ENCODE results near the gene LYPD4.

Gene LYPD4

DNA sequence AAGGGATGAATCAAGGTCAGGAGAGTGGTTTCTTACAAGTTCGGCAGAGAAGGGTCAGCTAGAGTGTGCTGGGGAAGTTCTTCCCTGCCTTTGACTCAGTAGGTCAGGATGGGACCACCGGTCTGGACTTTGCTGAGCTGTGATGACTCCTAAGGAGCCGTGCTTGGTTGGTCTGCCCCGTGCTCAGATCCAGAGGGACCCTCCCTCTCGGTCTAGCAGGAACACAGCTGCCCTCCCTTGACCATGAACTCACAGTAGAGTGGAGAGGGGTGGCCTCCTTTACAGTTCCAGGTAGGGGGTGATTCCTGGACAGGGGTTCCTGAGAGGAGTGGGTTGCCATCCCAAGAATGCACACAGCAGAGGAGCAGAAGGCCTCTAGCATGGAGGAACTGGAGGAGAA lies 19.9 kb upstream of the LYPD4 start:
- Histone ChIP-seq H3K4me3 (no peak overlapping the region), H3K27ac (no peak overlapping the region)
- TF ChIP-seq, protein P1, sequence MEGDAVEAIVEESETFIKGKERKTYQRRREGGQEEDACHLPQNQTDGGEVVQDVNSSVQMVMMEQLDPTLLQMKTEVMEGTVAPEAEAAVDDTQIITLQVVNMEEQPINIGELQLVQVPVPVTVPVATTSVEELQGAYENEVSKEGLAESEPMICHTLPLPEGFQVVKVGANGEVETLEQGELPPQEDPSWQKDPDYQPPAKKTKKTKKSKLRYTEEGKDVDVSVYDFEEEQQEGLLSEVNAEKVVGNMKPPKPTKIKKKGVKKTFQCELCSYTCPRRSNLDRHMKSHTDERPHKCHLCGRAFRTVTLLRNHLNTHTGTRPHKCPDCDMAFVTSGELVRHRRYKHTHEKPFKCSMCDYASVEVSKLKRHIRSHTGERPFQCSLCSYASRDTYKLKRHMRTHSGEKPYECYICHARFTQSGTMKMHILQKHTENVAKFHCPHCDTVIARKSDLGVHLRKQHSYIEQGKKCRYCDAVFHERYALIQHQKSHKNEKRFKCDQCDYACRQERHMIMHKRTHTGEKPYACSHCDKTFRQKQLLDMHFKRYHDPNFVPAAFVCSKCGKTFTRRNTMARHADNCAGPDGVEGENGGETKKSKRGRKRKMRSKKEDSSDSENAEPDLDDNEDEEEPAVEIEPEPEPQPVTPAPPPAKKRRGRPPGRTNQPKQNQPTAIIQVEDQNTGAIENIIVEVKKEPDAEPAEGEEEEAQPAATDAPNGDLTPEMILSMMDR (IDR thresholded peaks at IDR 0.05) = no peak
- DNase-seq (ENCODE audit: low spot score) = no peak

DNA sequence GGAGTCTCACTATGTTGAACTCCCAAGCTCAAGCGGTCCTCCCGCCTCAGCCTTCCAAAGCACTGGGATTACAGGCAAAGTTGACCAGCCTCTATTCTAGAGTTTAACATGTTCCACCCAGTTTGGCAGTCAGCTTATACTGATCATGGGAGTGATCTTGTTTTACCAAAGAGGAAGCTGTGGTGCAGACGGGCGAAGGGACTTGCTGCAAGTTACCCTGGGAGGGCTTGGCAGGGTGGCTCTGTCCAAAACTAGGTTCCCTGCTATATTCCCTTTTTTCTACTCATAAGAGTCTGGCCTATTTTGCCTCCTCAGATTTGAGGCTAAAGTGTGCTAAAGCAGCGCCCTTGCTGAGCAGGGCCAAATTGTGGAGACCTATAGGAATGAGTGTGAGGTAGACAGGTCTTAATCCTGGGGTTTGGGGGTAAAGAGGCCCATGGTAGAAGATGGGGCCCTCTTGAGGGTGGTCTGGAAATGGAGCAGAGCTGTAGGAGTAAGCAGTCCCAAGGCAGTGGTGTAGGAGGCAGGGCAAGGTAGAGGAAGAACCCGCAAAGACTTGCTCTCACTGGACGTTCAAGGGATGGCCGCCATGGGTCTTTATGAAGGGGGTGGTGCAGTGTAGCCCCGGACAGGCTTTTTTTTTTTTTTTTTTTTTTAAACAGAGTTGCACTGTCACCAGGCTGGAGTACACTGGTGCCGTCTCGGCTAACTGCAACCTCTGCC lies 18.9 kb upstream of the LYPD4 start:
- no peak overlapping the region for H3K4me3 ChIP-seq
- DNase-seq (ENCODE audit: low spot score) = no peak
- TF ChIP-seq, protein P1 (IDR thresholded peaks at IDR 0.05) = no peak
- H3K27ac ChIP-seq = no peak overlapping the region

- peak overlapping the region; percentile 99 for H3K4me3 ChIP-seq
- no peak overlapping the region for H3K27ac ChIP-seq
- no peak for DNase-seq (ENCODE audit: low spot score)
These were observed 18.0 kb upstream of the LYPD4 start for GRCh38 chr19:41862445-41862986.

GRCh38 chr19:41861846-41862245 lies 17.4 kb upstream of the LYPD4 start:
- TF ChIP-seq, protein P1 (IDR thresholded peaks at IDR 0.05) = no peak
- Histone ChIP-seq H3K4me3 (peak overlapping the region; percentile 99), H3K27ac (no peak overlapping the region)

More at GRCh38 chr19:41862445-41862986, 18.0 kb upstream of the LYPD4 start:
- TF ChIP-seq, protein P1 (IDR thresholded peaks at IDR 0.05) = no peak

GRCh38 chr19:41861116-41861768 lies 16.8 kb upstream of the LYPD4 start:
- Histone ChIP-seq H3K27ac (peak overlapping the region in 1 of 2 donors; percentile 99), H3K4me3 (peak overlapping the region; percentile 99)
- DNase-seq (ENCODE audit: low spot score) = no peak
- TF ChIP-seq, protein P1 (IDR thresholded peaks at IDR 0.05) = no peak

More at GRCh38 chr19:41861846-41862245, 17.4 kb upstream of the LYPD4 start:
- DNase-seq (ENCODE audit: low spot score) = no peak

DNA sequence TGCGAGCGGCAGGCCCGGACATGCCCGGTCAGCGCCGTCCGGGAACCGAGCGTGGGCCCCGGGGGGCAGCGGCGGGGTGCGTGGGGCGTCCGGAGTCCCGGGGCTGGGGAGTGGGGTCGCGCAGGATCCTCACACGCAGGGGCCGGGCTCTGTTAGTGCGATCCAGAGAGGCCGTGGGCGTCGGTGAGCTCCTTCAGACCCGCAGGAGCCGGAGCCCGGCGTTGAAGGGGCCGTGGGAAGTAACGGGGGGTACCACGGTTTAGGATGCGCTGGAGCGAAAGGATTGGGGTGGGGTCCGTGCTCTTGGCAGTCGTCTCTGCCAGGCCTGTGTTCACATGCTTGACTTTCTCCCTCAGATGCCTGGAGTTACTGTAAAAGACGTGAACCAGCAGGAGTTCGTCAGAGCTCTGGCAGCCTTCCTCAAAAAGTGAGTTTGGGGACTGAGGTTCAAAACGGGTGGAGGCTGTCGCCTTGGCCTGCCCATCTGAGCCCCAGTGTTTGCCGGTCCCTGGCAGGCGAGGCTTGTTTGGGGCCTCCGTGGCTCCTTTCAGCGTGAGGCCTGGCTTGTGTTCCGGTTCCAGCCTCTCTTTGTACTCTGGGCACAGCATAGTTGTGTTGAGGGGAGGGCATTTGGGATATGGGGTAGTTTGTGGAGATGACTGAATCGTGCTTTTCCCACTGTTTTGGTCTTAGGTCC lies 16.1 kb upstream of the LYPD4 start:
- Histone ChIP-seq H3K27ac (peak overlapping the region; percentile 71 to 99), H3K4me3 (peak overlapping the region; percentile 99)
- TF ChIP-seq, protein P1 (IDR thresholded peaks at IDR 0.05) = no peak
- DNase-seq (ENCODE audit: low spot score) = peak; percentile 83

Data from coronary artery (tissue), 2 donors.